CD14-positive monocyte (primary cell): ENCODE measurements around the gene ANKLE2. TPM values are rescaled to one million over a fixed set of nuclear protein-coding genes. Genes with fewer than 3 reads are reported as not detected.

Source experiments
- DNase-seq, 3 donors: peaks; one replicate each; pipeline ENCODE4 v3.0.0-alpha.2; 2011 to 2022
- H2AFZ ChIP-seq: 2 replicates; pipeline ENCODE4 v1.6.0; 2012; ENCODE audit warnings: mild to moderate bottlenecking, low read depth, low read length, inconsistent platforms; ENCODE audit not compliant: insufficient read depth, poor library complexity, severe bottlenecking
- H3K27ac ChIP-seq, 2 donors: 1 replicate in 1 of 2; 2 replicates in 1 of 2; pipeline ENCODE4 v1.5.1; 2012 to 2013; ENCODE audit warnings: low read length in 2 of 2, control low read depth in 1 of 2, inconsistent platforms in 1 of 2, low read depth in 1 of 2, mild to moderate bottlenecking in 1 of 2
- H3K27me3 ChIP-seq, 2 donors: one replicate each; pipeline versions ENCODE4 v1.6.0 to v1.6.1; 2011 to 2013; ENCODE audit warnings: low read length in 2 of 2; ENCODE audit not compliant: control insufficient read depth in 2 of 2, insufficient read depth in 2 of 2
- H3K36me3 ChIP-seq, 2 donors: replicated peaks in 1 of 2; 1 replicate in 1 of 2; 2 replicates in 1 of 2; pipeline versions ENCODE4 v1.5.1 to v1.6.1; 2012 to 2013; ENCODE audit warnings: low read length in 2 of 2, control low read depth in 1 of 2, inconsistent platforms in 1 of 2, mild to moderate bottlenecking in 1 of 2; ENCODE audit not compliant: insufficient read depth in 2 of 2, control insufficient read depth in 1 of 2
- H3K4me1 ChIP-seq, 2 donors: 1 replicate in 1 of 2; 2 replicates in 1 of 2; pipeline versions ENCODE4 v1.5.1 to v1.6.1; 2012 to 2013; ENCODE audit warnings: low read length in 2 of 2, control low read depth in 1 of 2, inconsistent platforms in 1 of 2, mild to moderate bottlenecking in 1 of 2, moderate library complexity in 1 of 2; ENCODE audit not compliant: insufficient read depth in 2 of 2, control insufficient read depth in 1 of 2
- H3K4me2 ChIP-seq: replicated peaks from 2 replicates; pipeline ENCODE3; 2012; ENCODE audit warnings: low read length, moderate library complexity, mild to moderate bottlenecking; ENCODE audit not compliant: poor library complexity, severe bottlenecking; ENCODE audit errors: extremely low read depth
- H3K4me3 ChIP-seq, 3 experiments: fragments of 200-600 bp in 1 of 3; sonication (generic) in 1 of 3; replicated peaks in 1 of 3; 1 replicate in 2 of 3; 2 replicates in 1 of 3; pipeline ENCODE4 v1.5.1; 2011 to 2013; ENCODE audit warnings: low read length in 3 of 3, mild to moderate bottlenecking in 3 of 3, control low read depth in 2 of 3, low read depth in 2 of 3, inconsistent platforms in 1 of 3, moderate library complexity in 1 of 3
- H3K79me2 ChIP-seq: 2 replicates; pipeline ENCODE4 v1.6.0; 2012; ENCODE audit warnings: mild to moderate bottlenecking, control low read depth, inconsistent platforms, low read length, moderate library complexity; ENCODE audit not compliant: insufficient read depth
- H3K9ac ChIP-seq: 2 replicates; pipeline ENCODE4 v1.6.0; 2017; ENCODE audit warnings: low read length, mild to moderate bottlenecking; ENCODE audit not compliant: insufficient read depth, poor library complexity, severe bottlenecking
- H3K9me3 ChIP-seq, 2 donors: replicated peaks in 1 of 2; 1 replicate in 1 of 2; 2 replicates in 1 of 2; pipeline versions ENCODE4 v1.5.1 to v1.6.1; 2012 to 2013; ENCODE audit warnings: low read length in 2 of 2, control low read depth in 1 of 2; ENCODE audit not compliant: control insufficient read depth in 1 of 2, insufficient read depth in 1 of 2
- H4K20me1 ChIP-seq: 2 replicates; pipeline ENCODE4 v1.6.0; 2012; ENCODE audit warnings: mild to moderate bottlenecking, low read length, control low read depth, moderate library complexity; ENCODE audit not compliant: insufficient read depth
- H3K27ac Mint-ChIP-seq, 7 donors: one replicate each; pipeline ENCODE4 v1.8.0; 2020; ENCODE audit warnings: mild to moderate bottlenecking in 7 of 7, mixed read lengths in 7 of 7, moderate library complexity in 6 of 7, inconsistent platforms in 2 of 7
- H3K27me3 Mint-ChIP-seq, 3 donors: one replicate each; pipeline ENCODE4 v1.8.0; 2021 to 2022; ENCODE audit warnings: low read depth in 3 of 3, mild to moderate bottlenecking in 3 of 3, mixed read lengths in 3 of 3, moderate library complexity in 3 of 3, inconsistent platforms in 1 of 3
- H3K36me3 Mint-ChIP-seq, 2 donors: one replicate each; pipeline ENCODE4 v1.8.0; 2020; ENCODE audit warnings: mixed read lengths in 2 of 2, inconsistent platforms in 1 of 2, mild to moderate bottlenecking in 1 of 2
- H3K4me1 Mint-ChIP-seq: one replicate; pipeline ENCODE4 v1.8.0; 2020; ENCODE audit warnings: mild to moderate bottlenecking, mixed read lengths
- H3K4me3 Mint-ChIP-seq, 2 donors: one replicate each; pipeline ENCODE4 v1.8.0; 2020; ENCODE audit warnings: mild to moderate bottlenecking in 2 of 2, mixed read lengths in 2 of 2, moderate library complexity in 1 of 2
- H3K9me3 Mint-ChIP-seq, 7 donors: one replicate each; pipeline ENCODE4 v1.8.0; 2020 to 2022; ENCODE audit warnings: mixed read lengths in 7 of 7, mild to moderate bottlenecking in 6 of 7, moderate library complexity in 6 of 7, inconsistent platforms in 2 of 7
- CTCF ChIP-seq: fragments of 200-600 bp; IDR thresholded peaks from one replicate; pipeline ENCODE4 v1.8.0; 2022; ENCODE audit warnings: antibody characterized with exemption, mild to moderate bottlenecking
- WGBS: methylation state at CpG from one replicate; pipeline ENCODE4 v1.1.5; 2013; ENCODE audit warnings: missing lambda C conversion rate; ENCODE audit not compliant: insufficient coverage; 5-methylcytosine and 5-hydroxymethylcytosine counted together
- intact Hi-C, 2 donors: fragments of 100-400 bp; cut with micrococcal nuclease; formaldehyde crosslinking; loops; one replicate each; pipeline versions ENCODE4 v1.15.0 to v1.15.1; 2023
- polyA plus RNA-seq, 3 donors: library from polyadenylated mRNA; depleted of rRNA in 1 of 3; unstranded in 2 of 3; stranded (reverse) in 1 of 3; fragments of 300-500 nt in 2 of 3; fragments of >200 nt in 1 of 3; fragmentation: Illumina TruSeq in 2 of 3; gene quantifications; 1 replicate in 2 of 3; 2 replicates in 1 of 3; pipeline ENCODE4 v1.2.3, GENCODE V29; 2012 to 2021

The ANKLE2 gene
- polyA plus RNA-seq, 3 donors, result 10.1 to 88.4 (median 15.0) TPM

DNA sequence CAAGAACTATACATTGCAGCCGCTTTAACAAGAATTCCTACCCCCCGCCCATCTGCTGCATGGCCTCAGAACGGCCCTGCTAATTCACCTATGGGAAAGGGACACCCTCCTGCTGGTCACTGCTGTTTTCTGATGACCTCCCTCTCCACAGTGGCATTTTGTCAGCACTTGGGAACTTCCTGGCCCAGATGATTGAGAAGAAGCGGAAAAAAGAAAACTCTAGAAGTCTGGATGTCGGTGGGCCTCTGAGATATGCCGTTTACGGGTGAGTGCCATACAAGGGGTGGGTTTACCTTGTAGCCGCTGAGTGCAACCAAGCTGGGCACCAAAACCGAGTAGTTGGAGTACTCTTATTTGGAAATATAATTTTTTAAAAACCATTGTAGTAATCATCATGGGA lies 71.5 kb downstream of the ANKLE2 start:
- no peak overlapping the region for H3K4me2 ChIP-seq
- H2AFZ ChIP-seq, result no peak overlapping the region
- H3K27me3 ChIP-seq, result peaks cover 0 to 2% of the 10 kb centered on the region in 2 donors
- H3K4me1 ChIP-seq, result peaks cover 6 to 23% of the 10 kb centered on the region in 2 donors
- 100% methylated on average over 2 of the region's 9 CpGs for WGBS
- no peak overlapping the region for H3K9ac ChIP-seq
- H3K36me3 ChIP-seq, result no peaks in the 10 kb centered on the region
- H3K79me2 ChIP-seq, result peaks cover 17% of the 10 kb centered on the region
- Mint-ChIP-seq H3K9me3 (peaks cover 0 to under 1% (median 0%) of the 10 kb centered on the region in 7 donors), H3K36me3 (no peaks in the 10 kb centered on the region), H3K27me3 (peaks cover 3 to 12% (median 9%) of the 10 kb centered on the region in 3 donors), H3K4me1 (peaks cover 14% of the 10 kb centered on the region), H3K27ac (no peak overlapping the region), H3K4me3 (no peak overlapping the region)
- no peaks in the 10 kb centered on the region for H3K9me3 ChIP-seq
- intact Hi-C loops, result no loop called here
- DNase-seq, result no peak
- H3K27ac ChIP-seq, result no peak overlapping the region
- H4K20me1 ChIP-seq, result no peaks in the 10 kb centered on the region
- no peak overlapping the region for H3K4me3 ChIP-seq
- no peak for TF ChIP-seq CTCF

- H3K27ac Mint-ChIP-seq, result peak overlapping the region in 1 of 7 donors; percentile 7
- peaks cover 0 to 2% (median 0%) of the 10 kb centered on the region in 7 donors for H3K9me3 Mint-ChIP-seq
- H3K9ac ChIP-seq, result no peak overlapping the region
- no peak overlapping the region for H3K27ac ChIP-seq
- no peak overlapping the region for H3K4me2 ChIP-seq
- peaks cover 3 to 12% (median 9%) of the 10 kb centered on the region in 3 donors for H3K27me3 Mint-ChIP-seq
- no peak overlapping the region for H2AFZ ChIP-seq
- intact Hi-C loops, result loop anchor here in 1 of 2 donors (10.0 kb wide), 1 partner anchor 136 kb away; the partner anchor contains the start of gene GOLGA3
- H3K4me1 Mint-ChIP-seq, result peaks cover 17% of the 10 kb centered on the region
- H3K4me3 ChIP-seq, result no peak overlapping the region
- no peaks in the 10 kb centered on the region for H4K20me1 ChIP-seq
- H3K4me3 Mint-ChIP-seq, result peak overlapping the region; percentile 10 to 44
- peaks cover 20% of the 10 kb centered on the region for H3K79me2 ChIP-seq
- no peaks in the 10 kb centered on the region for H3K9me3 ChIP-seq
- no peaks in the 10 kb centered on the region for H3K36me3 ChIP-seq
- 99% methylated on average over 15 of the region's 18 CpGs for WGBS
- H3K36me3 Mint-ChIP-seq, result no peaks in the 10 kb centered on the region
- DNase-seq, result no peak
- peaks cover 6 to 23% of the 10 kb centered on the region in 2 donors for H3K4me1 ChIP-seq
- no peak for TF ChIP-seq CTCF
- H3K27me3 ChIP-seq, result peaks cover 0 to 2% of the 10 kb centered on the region in 2 donors
These were observed 72.4 kb downstream of the ANKLE2 start for GRCh38 chr12:132689227-132689626.
